CD14-positive monocyte (primary cell): ENCODE measurements around the gene ADAMTSL3. TPM values are rescaled to one million over a fixed set of nuclear protein-coding genes. Genes with fewer than 3 reads are reported as not detected.

Experiments used
- DNase-seq, 3 donors: peaks; one replicate each; pipeline ENCODE4 v3.0.0-alpha.2; 2011 to 2022
- H2AFZ ChIP-seq: 2 replicates; pipeline ENCODE4 v1.6.0; 2012; ENCODE audit warnings: mild to moderate bottlenecking, low read depth, low read length, inconsistent platforms; ENCODE audit not compliant: insufficient read depth, poor library complexity, severe bottlenecking
- H3K27ac ChIP-seq, 2 donors: 1 replicate in 1 of 2; 2 replicates in 1 of 2; pipeline ENCODE4 v1.5.1; 2012 to 2013; ENCODE audit warnings: low read length in 2 of 2, control low read depth in 1 of 2, inconsistent platforms in 1 of 2, low read depth in 1 of 2, mild to moderate bottlenecking in 1 of 2
- H3K27me3 ChIP-seq, 2 donors: one replicate each; pipeline versions ENCODE4 v1.6.0 to v1.6.1; 2011 to 2013; ENCODE audit warnings: low read length in 2 of 2; ENCODE audit not compliant: control insufficient read depth in 2 of 2, insufficient read depth in 2 of 2
- H3K36me3 ChIP-seq, 2 donors: replicated peaks in 1 of 2; 1 replicate in 1 of 2; 2 replicates in 1 of 2; pipeline versions ENCODE4 v1.5.1 to v1.6.1; 2012 to 2013; ENCODE audit warnings: low read length in 2 of 2, control low read depth in 1 of 2, inconsistent platforms in 1 of 2, mild to moderate bottlenecking in 1 of 2; ENCODE audit not compliant: insufficient read depth in 2 of 2, control insufficient read depth in 1 of 2
- H3K4me1 ChIP-seq, 2 donors: 1 replicate in 1 of 2; 2 replicates in 1 of 2; pipeline versions ENCODE4 v1.5.1 to v1.6.1; 2012 to 2013; ENCODE audit warnings: low read length in 2 of 2, control low read depth in 1 of 2, inconsistent platforms in 1 of 2, mild to moderate bottlenecking in 1 of 2, moderate library complexity in 1 of 2; ENCODE audit not compliant: insufficient read depth in 2 of 2, control insufficient read depth in 1 of 2
- H3K4me2 ChIP-seq: replicated peaks from 2 replicates; pipeline ENCODE3; 2012; ENCODE audit warnings: low read length, moderate library complexity, mild to moderate bottlenecking; ENCODE audit not compliant: poor library complexity, severe bottlenecking; ENCODE audit errors: extremely low read depth
- H3K4me3 ChIP-seq, 3 experiments: fragments of 200-600 bp in 1 of 3; sonication (generic) in 1 of 3; replicated peaks in 1 of 3; 1 replicate in 2 of 3; 2 replicates in 1 of 3; pipeline ENCODE4 v1.5.1; 2011 to 2013; ENCODE audit warnings: low read length in 3 of 3, mild to moderate bottlenecking in 3 of 3, control low read depth in 2 of 3, low read depth in 2 of 3, inconsistent platforms in 1 of 3, moderate library complexity in 1 of 3
- H3K79me2 ChIP-seq: 2 replicates; pipeline ENCODE4 v1.6.0; 2012; ENCODE audit warnings: mild to moderate bottlenecking, control low read depth, inconsistent platforms, low read length, moderate library complexity; ENCODE audit not compliant: insufficient read depth
- H3K9ac ChIP-seq: 2 replicates; pipeline ENCODE4 v1.6.0; 2017; ENCODE audit warnings: low read length, mild to moderate bottlenecking; ENCODE audit not compliant: insufficient read depth, poor library complexity, severe bottlenecking
- H3K9me3 ChIP-seq, 2 donors: replicated peaks in 1 of 2; 1 replicate in 1 of 2; 2 replicates in 1 of 2; pipeline versions ENCODE4 v1.5.1 to v1.6.1; 2012 to 2013; ENCODE audit warnings: low read length in 2 of 2, control low read depth in 1 of 2; ENCODE audit not compliant: control insufficient read depth in 1 of 2, insufficient read depth in 1 of 2
- H4K20me1 ChIP-seq: 2 replicates; pipeline ENCODE4 v1.6.0; 2012; ENCODE audit warnings: mild to moderate bottlenecking, low read length, control low read depth, moderate library complexity; ENCODE audit not compliant: insufficient read depth
- H3K27ac Mint-ChIP-seq, 7 donors: one replicate each; pipeline ENCODE4 v1.8.0; 2020; ENCODE audit warnings: mild to moderate bottlenecking in 7 of 7, mixed read lengths in 7 of 7, moderate library complexity in 6 of 7, inconsistent platforms in 2 of 7
- H3K27me3 Mint-ChIP-seq, 3 donors: one replicate each; pipeline ENCODE4 v1.8.0; 2021 to 2022; ENCODE audit warnings: low read depth in 3 of 3, mild to moderate bottlenecking in 3 of 3, mixed read lengths in 3 of 3, moderate library complexity in 3 of 3, inconsistent platforms in 1 of 3
- H3K36me3 Mint-ChIP-seq, 2 donors: one replicate each; pipeline ENCODE4 v1.8.0; 2020; ENCODE audit warnings: mixed read lengths in 2 of 2, inconsistent platforms in 1 of 2, mild to moderate bottlenecking in 1 of 2
- H3K4me1 Mint-ChIP-seq: one replicate; pipeline ENCODE4 v1.8.0; 2020; ENCODE audit warnings: mild to moderate bottlenecking, mixed read lengths
- H3K4me3 Mint-ChIP-seq, 2 donors: one replicate each; pipeline ENCODE4 v1.8.0; 2020; ENCODE audit warnings: mild to moderate bottlenecking in 2 of 2, mixed read lengths in 2 of 2, moderate library complexity in 1 of 2
- H3K9me3 Mint-ChIP-seq, 7 donors: one replicate each; pipeline ENCODE4 v1.8.0; 2020 to 2022; ENCODE audit warnings: mixed read lengths in 7 of 7, mild to moderate bottlenecking in 6 of 7, moderate library complexity in 6 of 7, inconsistent platforms in 2 of 7
- whole genome bisulfite sequencing: methylation state at CpG from one replicate; pipeline ENCODE4 v1.1.5; 2013; ENCODE audit warnings: missing lambda C conversion rate; ENCODE audit not compliant: insufficient coverage; 5-methylcytosine and 5-hydroxymethylcytosine counted together
- intact Hi-C, 2 donors: fragments of 100-400 bp; cut with micrococcal nuclease; formaldehyde crosslinking; loops; one replicate each; pipeline versions ENCODE4 v1.15.0 to v1.15.1; 2023
- polyA plus RNA-seq, 3 donors: library from polyadenylated mRNA; depleted of rRNA in 1 of 3; unstranded in 2 of 3; stranded (reverse) in 1 of 3; fragments of 300-500 nt in 2 of 3; fragments of >200 nt in 1 of 3; fragmentation: Illumina TruSeq in 2 of 3; gene quantifications; 1 replicate in 2 of 3; 2 replicates in 1 of 3; pipeline ENCODE4 v1.2.3, GENCODE V29; 2012 to 2021
- TF ChIP-seq, protein P1 (sequence below): fragments of 200-600 bp; IDR thresholded peaks from one replicate; pipeline ENCODE4 v1.8.0; 2022; ENCODE audit warnings: antibody characterized with exemption, mild to moderate bottlenecking

ADAMTSL3 gene
- polyA plus RNA-seq, 3 donors = not detected

DNA sequence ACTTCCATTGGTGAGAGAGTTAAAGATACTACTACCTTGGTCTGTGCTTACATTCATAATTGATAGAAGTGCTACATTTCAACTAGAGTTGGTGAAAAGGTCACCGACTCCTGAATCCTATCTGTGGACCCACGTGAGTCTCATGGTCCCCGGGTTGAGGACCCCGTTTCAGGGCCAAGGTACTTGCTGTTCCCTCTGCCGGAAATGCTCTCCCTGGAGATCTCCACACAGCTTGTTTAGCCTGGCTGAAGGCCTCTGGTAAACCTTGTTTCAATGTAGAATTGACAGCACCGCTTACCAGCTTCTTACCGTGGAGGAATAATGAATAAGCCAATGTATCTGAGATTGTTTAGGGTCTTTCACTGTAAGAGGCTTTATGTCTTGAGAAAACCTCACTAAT lies 355.7 kb downstream of the ADAMTSL3 start:
- no peaks in the 10 kb centered on the region for H4K20me1 ChIP-seq
- peaks cover 6 to 7% of the 10 kb centered on the region in 2 donors for H3K9me3 ChIP-seq
- no peak overlapping the region for H3K4me2 ChIP-seq
- intact Hi-C loops = no loop called here
- TF ChIP-seq, protein P1, sequence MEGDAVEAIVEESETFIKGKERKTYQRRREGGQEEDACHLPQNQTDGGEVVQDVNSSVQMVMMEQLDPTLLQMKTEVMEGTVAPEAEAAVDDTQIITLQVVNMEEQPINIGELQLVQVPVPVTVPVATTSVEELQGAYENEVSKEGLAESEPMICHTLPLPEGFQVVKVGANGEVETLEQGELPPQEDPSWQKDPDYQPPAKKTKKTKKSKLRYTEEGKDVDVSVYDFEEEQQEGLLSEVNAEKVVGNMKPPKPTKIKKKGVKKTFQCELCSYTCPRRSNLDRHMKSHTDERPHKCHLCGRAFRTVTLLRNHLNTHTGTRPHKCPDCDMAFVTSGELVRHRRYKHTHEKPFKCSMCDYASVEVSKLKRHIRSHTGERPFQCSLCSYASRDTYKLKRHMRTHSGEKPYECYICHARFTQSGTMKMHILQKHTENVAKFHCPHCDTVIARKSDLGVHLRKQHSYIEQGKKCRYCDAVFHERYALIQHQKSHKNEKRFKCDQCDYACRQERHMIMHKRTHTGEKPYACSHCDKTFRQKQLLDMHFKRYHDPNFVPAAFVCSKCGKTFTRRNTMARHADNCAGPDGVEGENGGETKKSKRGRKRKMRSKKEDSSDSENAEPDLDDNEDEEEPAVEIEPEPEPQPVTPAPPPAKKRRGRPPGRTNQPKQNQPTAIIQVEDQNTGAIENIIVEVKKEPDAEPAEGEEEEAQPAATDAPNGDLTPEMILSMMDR = no peak
- H3K4me3 ChIP-seq = no peak overlapping the region
- no peak overlapping the region for H3K4me3 Mint-ChIP-seq
- H3K79me2 ChIP-seq = no peaks in the 10 kb centered on the region
- no peak overlapping the region for H3K27ac Mint-ChIP-seq
- H3K36me3 Mint-ChIP-seq = no peaks in the 10 kb centered on the region
- H3K9me3 Mint-ChIP-seq = peaks cover 0 to 13% (median 4%) of the 10 kb centered on the region in 7 donors
- no peak overlapping the region for H3K9ac ChIP-seq
- H3K27me3 Mint-ChIP-seq = peaks cover 0 to 7% (median 1%) of the 10 kb centered on the region in 3 donors
- H3K36me3 ChIP-seq = no peaks in the 10 kb centered on the region
- no peak overlapping the region for H3K27ac ChIP-seq
- 100% methylated on average over 4 of the region's 7 CpGs for WGBS
- H3K27me3 ChIP-seq = no peaks in the 10 kb centered on the region
- H3K4me1 ChIP-seq = no peaks in the 10 kb centered on the region
- no peaks in the 10 kb centered on the region for H3K4me1 Mint-ChIP-seq
- DNase-seq = no peak
- no peak overlapping the region for H2AFZ ChIP-seq

DNA sequence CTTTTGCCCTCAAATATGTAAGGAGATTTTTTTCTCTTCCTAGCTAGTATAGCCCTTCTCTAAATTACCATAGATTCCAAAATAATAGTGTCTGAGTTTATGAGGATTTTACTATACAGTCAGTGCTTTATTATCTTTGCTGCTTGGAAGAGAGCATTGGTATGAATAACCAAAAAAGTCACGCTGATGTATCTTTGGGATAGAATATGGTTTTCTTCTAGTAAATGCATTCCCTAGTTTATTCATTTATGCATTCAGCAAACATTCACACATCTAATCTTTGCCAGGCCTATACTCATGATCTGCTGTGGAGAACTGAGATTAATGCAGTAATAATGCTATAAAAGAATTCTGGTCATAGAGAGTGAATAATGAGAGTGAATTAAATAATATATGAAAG lies 356.3 kb downstream of the ADAMTSL3 start:
- H3K36me3 Mint-ChIP-seq = no peaks in the 10 kb centered on the region
- Histone ChIP-seq H4K20me1 (no peaks in the 10 kb centered on the region), H3K4me2 (no peak overlapping the region), H3K27me3 (no peaks in the 10 kb centered on the region), H3K79me2 (no peaks in the 10 kb centered on the region), H2AFZ (no peak overlapping the region), H3K9ac (no peak overlapping the region), H3K27ac (no peak overlapping the region), H3K9me3 (peaks cover 6 to 7% of the 10 kb centered on the region in 2 donors), H3K4me1 (no peaks in the 10 kb centered on the region), H3K4me3 (no peak overlapping the region), H3K36me3 (no peaks in the 10 kb centered on the region)
- H3K4me1 Mint-ChIP-seq = no peaks in the 10 kb centered on the region
- peaks cover 0 to 13% (median 4%) of the 10 kb centered on the region in 7 donors for H3K9me3 Mint-ChIP-seq
- H3K27ac Mint-ChIP-seq = no peak overlapping the region
- no CpG with 5 or more reads among the region's 1 CpG for WGBS
- intact Hi-C loops = no loop called here
- DNase-seq = no peak
- TF ChIP-seq, protein P1 = no peak
- no peak overlapping the region for H3K4me3 Mint-ChIP-seq
- peaks cover 0 to 7% (median 1%) of the 10 kb centered on the region in 3 donors for H3K27me3 Mint-ChIP-seq
